ENCODE data around the gene CHRNE.

- TF ChIP-seq, protein P1, sequence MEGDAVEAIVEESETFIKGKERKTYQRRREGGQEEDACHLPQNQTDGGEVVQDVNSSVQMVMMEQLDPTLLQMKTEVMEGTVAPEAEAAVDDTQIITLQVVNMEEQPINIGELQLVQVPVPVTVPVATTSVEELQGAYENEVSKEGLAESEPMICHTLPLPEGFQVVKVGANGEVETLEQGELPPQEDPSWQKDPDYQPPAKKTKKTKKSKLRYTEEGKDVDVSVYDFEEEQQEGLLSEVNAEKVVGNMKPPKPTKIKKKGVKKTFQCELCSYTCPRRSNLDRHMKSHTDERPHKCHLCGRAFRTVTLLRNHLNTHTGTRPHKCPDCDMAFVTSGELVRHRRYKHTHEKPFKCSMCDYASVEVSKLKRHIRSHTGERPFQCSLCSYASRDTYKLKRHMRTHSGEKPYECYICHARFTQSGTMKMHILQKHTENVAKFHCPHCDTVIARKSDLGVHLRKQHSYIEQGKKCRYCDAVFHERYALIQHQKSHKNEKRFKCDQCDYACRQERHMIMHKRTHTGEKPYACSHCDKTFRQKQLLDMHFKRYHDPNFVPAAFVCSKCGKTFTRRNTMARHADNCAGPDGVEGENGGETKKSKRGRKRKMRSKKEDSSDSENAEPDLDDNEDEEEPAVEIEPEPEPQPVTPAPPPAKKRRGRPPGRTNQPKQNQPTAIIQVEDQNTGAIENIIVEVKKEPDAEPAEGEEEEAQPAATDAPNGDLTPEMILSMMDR (IDR thresholded peaks at IDR 0.05): no peak
- TF ChIP-seq POLR2A (IDR thresholded peaks at IDR 0.05): no peak
These were observed 29.9 kb upstream of the CHRNE start for GRCh38 chr17:4932756-4933155.
